IMR-90 (cell line): ENCODE data around the gene TANK. TPM values are rescaled to one million over a fixed set of nuclear protein-coding genes. Genes with fewer than 3 reads are reported as not detected.

Experiments used
- ATAC-seq: fragments of 200-7000 bp; cut with Tn5 transposase; 2 replicates; pipeline ENCODE4 v1.9.1; 2020; ENCODE audit warnings: low read depth, mild to moderate bottlenecking, moderate library complexity
- BruUV-seq: library from RNA; stranded (reverse); fragments of 400-500 nt; replicated peaks from 2 replicates; lab custom pipeline; 2021; lab: Mats Ljungman, UMichigan
- CTCF ChIA-PET: fragments of 300-600 bp; formaldehyde crosslinking; extraction: SDS; loops from one replicate; lab custom pipeline; 2021; ENCODE audit warnings: antibody characterized with exemption; lab: Yijun Ruan, JAX
- POLR2A ChIA-PET: fragments of 300-600 bp; sonication (Branson Sonifier 250); formaldehyde crosslinking; loops from one replicate; lab custom pipeline; 2022; ENCODE audit warnings: antibody characterized with exemption; ENCODE audit not compliant: unreplicated experiment; lab: Charles Lee
- DNase-seq: peaks from one replicate; pipeline ENCODE4 v3.0.0; 2013
- H2AFZ ChIP-seq: replicated peaks from 2 replicates; pipeline ENCODE3; 2013; ENCODE audit warnings: low read length, mild to moderate bottlenecking; ENCODE audit not compliant: poor library complexity
- H2AK5ac ChIP-seq: 2 replicates; pipeline ENCODE4 v1.6.1; 2013; ENCODE audit warnings: low read depth, low read length, inconsistent platforms
- H2AK9ac ChIP-seq: replicated peaks from 2 replicates; pipeline ENCODE3; 2013; ENCODE audit warnings: mild to moderate bottlenecking, low read depth, low read length, moderate library complexity; ENCODE audit not compliant: poor library complexity
- H2BK120ac ChIP-seq: 2 replicates; pipeline ENCODE4 v1.6.1; 2013; ENCODE audit warnings: low read depth, low read length, inconsistent platforms
- H2BK15ac ChIP-seq: 3 replicates; pipeline ENCODE4 v1.6.1; 2013; ENCODE audit warnings: low read depth, low read length, inconsistent platforms
- H2BK20ac ChIP-seq: 2 replicates; pipeline ENCODE4 v1.6.1; 2013; ENCODE audit warnings: low read depth, mild to moderate bottlenecking, inconsistent platforms, low read length, moderate library complexity
- H2BK5ac ChIP-seq: 2 replicates; pipeline ENCODE4 v1.6.1; 2013; ENCODE audit warnings: mild to moderate bottlenecking, low read depth, low read length, inconsistent platforms; ENCODE audit not compliant: poor library complexity, severe bottlenecking
- H3K14ac ChIP-seq: replicated peaks from 2 replicates; pipeline ENCODE4 v1.6.1; 2013; ENCODE audit warnings: low read depth, low read length, inconsistent platforms
- H3K18ac ChIP-seq: 2 replicates; pipeline ENCODE4 v1.6.1; 2013; ENCODE audit warnings: low read depth, low read length, control low read depth
- H3K23ac ChIP-seq: 2 replicates; pipeline ENCODE4 v1.6.1; 2013; ENCODE audit warnings: low read depth, low read length, inconsistent platforms
- H3K27ac ChIP-seq: 2 replicates; pipeline ENCODE4 v1.5.1; 2013; ENCODE audit warnings: mild to moderate bottlenecking, control low read depth, low read length; ENCODE audit not compliant: insufficient read depth
- H3K27me3 ChIP-seq: 2 replicates; pipeline ENCODE4 v1.6.1; 2013; ENCODE audit warnings: low read length; ENCODE audit not compliant: control insufficient read depth, insufficient read depth
- H3K36me3 ChIP-seq: 2 replicates; pipeline ENCODE4 v1.6.1; 2013; ENCODE audit warnings: low read length, mixed read lengths; ENCODE audit not compliant: control insufficient read depth, insufficient read depth
- H3K4ac ChIP-seq: 2 replicates; pipeline ENCODE4 v1.6.1; 2013; ENCODE audit warnings: low read depth, low read length, inconsistent platforms
- H3K4me1 ChIP-seq: 2 replicates; pipeline ENCODE4 v1.6.1; 2013; ENCODE audit warnings: low read length, mixed read lengths; ENCODE audit not compliant: control insufficient read depth, insufficient read depth
- H3K4me2 ChIP-seq: 2 replicates; pipeline ENCODE4 v1.6.1; 2013; ENCODE audit warnings: low read depth, mild to moderate bottlenecking, control low read depth, low read length, moderate library complexity
- H3K4me3 ChIP-seq: 2 replicates; pipeline ENCODE4 v1.5.1; 2013; ENCODE audit warnings: low read depth, mild to moderate bottlenecking, control low read depth, low read length, moderate library complexity; ENCODE audit not compliant: insufficient read depth
- H3K56ac ChIP-seq: 2 replicates; pipeline ENCODE4 v1.6.1; 2013; ENCODE audit warnings: low read length, inconsistent platforms; ENCODE audit not compliant: insufficient read depth; ENCODE audit errors: extremely low read depth
- H3K79me1 ChIP-seq, 2 experiments: 2 replicates each; pipeline ENCODE4 v1.6.1; 2013; ENCODE audit warnings: low read length in 2 of 2, inconsistent platforms in 1 of 2, low read depth in 1 of 2
- H3K9ac ChIP-seq: 2 replicates; pipeline ENCODE4 v1.6.1; 2013; ENCODE audit warnings: low read depth, low read length, control low read depth
- H3K9me1 ChIP-seq: 2 replicates; pipeline ENCODE4 v1.6.1; 2013; ENCODE audit warnings: low read length, inconsistent platforms; ENCODE audit not compliant: insufficient read depth
- H3K9me3 ChIP-seq: 2 replicates; pipeline ENCODE4 v1.6.1; 2013; ENCODE audit warnings: low read length; ENCODE audit not compliant: control insufficient read depth, insufficient read depth
- H4K20me1 ChIP-seq: 2 replicates; pipeline ENCODE4 v1.6.1; 2013; ENCODE audit warnings: low read length, inconsistent platforms; ENCODE audit not compliant: insufficient read depth
- H4K5ac ChIP-seq: 2 replicates; pipeline ENCODE4 v1.6.1; 2013; ENCODE audit warnings: mild to moderate bottlenecking, low read depth, low read length, control low read depth
- H4K8ac ChIP-seq, 2 experiments: 2 replicates each; pipeline ENCODE4 v1.6.1; 2013; ENCODE audit warnings: low read depth in 2 of 2, low read length in 2 of 2, control low read depth in 1 of 2, inconsistent platforms in 1 of 2
- H4K91ac ChIP-seq: 2 replicates; pipeline ENCODE4 v1.6.1; 2013; ENCODE audit warnings: low read depth, low read length, inconsistent platforms; ENCODE audit not compliant: insufficient read depth
- BHLHE40 ChIP-seq: fragments of 150-350 bp; IDR thresholded peaks from 2 replicates; pipeline ENCODE4 v1.6.1; 2016; ENCODE audit warnings: mild to moderate bottlenecking, low read depth, low read length
- CEBPB ChIP-seq: IDR thresholded peaks from 2 replicates; pipeline ENCODE4 v1.6.1; 2012; ENCODE audit warnings: low read depth, low read length, improper control_type of control experiment
- POLR2A ChIP-seq: IDR thresholded peaks from 2 replicates; pipeline ENCODE4 v1.6.1; 2012; ENCODE audit warnings: mild to moderate bottlenecking, low read depth, low read length
- WGBS, 2 experiments: methylation state at CpG; one replicate each; pipeline versions ENCODE4 v1.1.5 to v1.1.7; 2013; ENCODE audit warnings: missing lambda C conversion rate in 2 of 2; ENCODE audit not compliant: insufficient read length in 1 of 2; ENCODE audit errors: extremely low coverage in 2 of 2; 5-methylcytosine and 5-hydroxymethylcytosine counted together
- dilution Hi-C: fragments of 300-500 bp; cut with HindIII; formaldehyde crosslinking; loops from one replicate; pipeline ENCODE4 v1.14.3; 2018; ENCODE audit warnings: low sequenced_read_pairs; ENCODE audit not compliant: unreplicated experiment
- in situ Hi-C: fragments of 300-500 bp; cut with MboI; formaldehyde crosslinking; loops from 3 replicates; pipeline ENCODE4 v1.14.3; 2019; ENCODE audit warnings: low sequenced_read_pairs, inconsistent platforms, mixed read lengths
- intact Hi-C: fragments of 100-400 bp; cut with micrococcal nuclease; formaldehyde crosslinking; loops from 2 replicates; pipeline ENCODE4 v1.10.0; 2022
- polyA plus RNA-seq, 3 experiments: library from polyadenylated mRNA; depleted of rRNA; stranded (reverse); fragments of >200 nt; gene quantifications; 2 replicates each; pipeline ENCODE4 v1.2.3, GENCODE V29; 2012; ENCODE audit warnings: low replicate concordance in 1 of 3
- total RNA-seq: library from RNA; depleted of rRNA; stranded (reverse); fragments of >200 nt; gene quantifications from 2 replicates; pipeline ENCODE4 v1.2.3, GENCODE V29; 2012
- TF ChIP-seq, protein P1 (sequence below): conservative IDR thresholded peaks from 2 replicates; pipeline ENCODE4 v1.5.1; 2012; ENCODE audit warnings: mild to moderate bottlenecking, low read depth, low read length, improper control_type of control experiment
- TF ChIP-seq, protein P2 (sequence below): fragments of 150-350 bp; IDR thresholded peaks from 2 replicates; pipeline ENCODE4 v1.6.1; 2016; ENCODE audit warnings: low read depth, mild to moderate bottlenecking, low read length, moderate library complexity, borderline replicate concordance
- TF ChIP-seq, protein P3 (sequence below): fragments of 150-350 bp; IDR thresholded peaks from 2 replicates; pipeline ENCODE4 v1.6.1; 2017; ENCODE audit warnings: mild to moderate bottlenecking, antibody characterized with exemption, low read length, low read depth

TANK gene
- total and polyA plus RNA-seq, 2 of the 4 experiments (the other 2 are of a cell fraction), result 25.4 to 41.9 TPM

DNA sequence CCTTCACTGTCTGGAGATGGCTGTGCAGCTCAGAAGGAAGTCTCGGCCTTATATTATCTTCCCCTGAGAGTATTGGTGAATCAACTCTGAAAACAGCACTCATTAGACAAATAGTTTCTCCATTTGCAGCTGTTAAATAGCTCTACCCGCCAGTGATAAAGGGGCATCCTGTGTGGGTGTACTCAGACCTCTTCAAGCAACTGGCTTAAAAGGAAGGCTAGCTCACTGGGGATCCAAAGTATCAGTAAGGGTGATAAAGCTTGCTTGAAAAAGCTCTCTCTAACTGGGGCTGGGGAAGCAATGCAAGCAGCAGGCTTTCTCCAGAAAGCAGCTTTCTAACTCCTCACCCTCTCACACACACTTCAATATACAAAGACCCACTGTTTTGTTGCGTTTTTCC, 83.1 kb downstream of the TANK start:
- no peak overlapping the region for H2BK5ac ChIP-seq
- WGBS, 2 experiments, result no CpG with 5 or more reads among the region's 3 CpGs
- H3K79me1 ChIP-seq, result no peaks in the 10 kb centered on the region
- H3K18ac ChIP-seq, result no peak overlapping the region
- no peak overlapping the region for H2AK5ac ChIP-seq
- peaks cover 21% of the 10 kb centered on the region for H3K27me3 ChIP-seq
- DNase-seq, result no peak
- H4K8ac ChIP-seq, result no peak overlapping the region
- no peaks in the 10 kb centered on the region for H3K9me3 ChIP-seq
- H3K4me3 ChIP-seq, result no peak overlapping the region
- H3K23ac ChIP-seq, result no peak overlapping the region
- H2BK120ac ChIP-seq, result no peak overlapping the region
- in situ Hi-C loops, result no loop called here
- no peak overlapping the region for H2AK9ac ChIP-seq
- no peak overlapping the region for H3K27ac ChIP-seq
- TF ChIP-seq, protein P1, sequence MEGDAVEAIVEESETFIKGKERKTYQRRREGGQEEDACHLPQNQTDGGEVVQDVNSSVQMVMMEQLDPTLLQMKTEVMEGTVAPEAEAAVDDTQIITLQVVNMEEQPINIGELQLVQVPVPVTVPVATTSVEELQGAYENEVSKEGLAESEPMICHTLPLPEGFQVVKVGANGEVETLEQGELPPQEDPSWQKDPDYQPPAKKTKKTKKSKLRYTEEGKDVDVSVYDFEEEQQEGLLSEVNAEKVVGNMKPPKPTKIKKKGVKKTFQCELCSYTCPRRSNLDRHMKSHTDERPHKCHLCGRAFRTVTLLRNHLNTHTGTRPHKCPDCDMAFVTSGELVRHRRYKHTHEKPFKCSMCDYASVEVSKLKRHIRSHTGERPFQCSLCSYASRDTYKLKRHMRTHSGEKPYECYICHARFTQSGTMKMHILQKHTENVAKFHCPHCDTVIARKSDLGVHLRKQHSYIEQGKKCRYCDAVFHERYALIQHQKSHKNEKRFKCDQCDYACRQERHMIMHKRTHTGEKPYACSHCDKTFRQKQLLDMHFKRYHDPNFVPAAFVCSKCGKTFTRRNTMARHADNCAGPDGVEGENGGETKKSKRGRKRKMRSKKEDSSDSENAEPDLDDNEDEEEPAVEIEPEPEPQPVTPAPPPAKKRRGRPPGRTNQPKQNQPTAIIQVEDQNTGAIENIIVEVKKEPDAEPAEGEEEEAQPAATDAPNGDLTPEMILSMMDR, result no peak
- TF ChIP-seq POLR2A, result no peak
- no peak for TF ChIP-seq BHLHE40
- TF ChIP-seq, protein P2, sequence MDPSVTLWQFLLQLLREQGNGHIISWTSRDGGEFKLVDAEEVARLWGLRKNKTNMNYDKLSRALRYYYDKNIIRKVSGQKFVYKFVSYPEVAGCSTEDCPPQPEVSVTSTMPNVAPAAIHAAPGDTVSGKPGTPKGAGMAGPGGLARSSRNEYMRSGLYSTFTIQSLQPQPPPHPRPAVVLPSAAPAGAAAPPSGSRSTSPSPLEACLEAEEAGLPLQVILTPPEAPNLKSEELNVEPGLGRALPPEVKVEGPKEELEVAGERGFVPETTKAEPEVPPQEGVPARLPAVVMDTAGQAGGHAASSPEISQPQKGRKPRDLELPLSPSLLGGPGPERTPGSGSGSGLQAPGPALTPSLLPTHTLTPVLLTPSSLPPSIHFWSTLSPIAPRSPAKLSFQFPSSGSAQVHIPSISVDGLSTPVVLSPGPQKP, result no peak
- TF ChIP-seq, protein P3, sequence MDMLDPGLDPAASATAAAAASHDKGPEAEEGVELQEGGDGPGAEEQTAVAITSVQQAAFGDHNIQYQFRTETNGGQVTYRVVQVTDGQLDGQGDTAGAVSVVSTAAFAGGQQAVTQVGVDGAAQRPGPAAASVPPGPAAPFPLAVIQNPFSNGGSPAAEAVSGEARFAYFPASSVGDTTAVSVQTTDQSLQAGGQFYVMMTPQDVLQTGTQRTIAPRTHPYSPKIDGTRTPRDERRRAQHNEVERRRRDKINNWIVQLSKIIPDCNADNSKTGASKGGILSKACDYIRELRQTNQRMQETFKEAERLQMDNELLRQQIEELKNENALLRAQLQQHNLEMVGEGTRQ, result no peak
- TF ChIP-seq CEBPB, result no peak
- POLR2A ChIA-PET, result no interaction called here
- no peak overlapping the region for H3K14ac ChIP-seq
- no peak for ATAC-seq
- no peak overlapping the region for H4K5ac ChIP-seq
- CTCF ChIA-PET, result interaction anchor here (1.2 kb wide), 1 partner anchor 8 kb away, joined by 3 read pairs; no protein-coding TSS in a partner anchor
- H3K56ac ChIP-seq, result no peak overlapping the region
- H2BK15ac ChIP-seq, result no peak overlapping the region
- no peak overlapping the region for H3K9ac ChIP-seq
- H2AFZ ChIP-seq, result no peak overlapping the region
- no peak overlapping the region for H3K4ac ChIP-seq
- no peaks in the 10 kb centered on the region for H3K4me1 ChIP-seq
- no peaks in the 10 kb centered on the region for H3K36me3 ChIP-seq
- no peak overlapping the region for H2BK20ac ChIP-seq
- BruUV-seq, result no TSS peak
- H3K4me2 ChIP-seq, result no peak overlapping the region
- no peaks in the 10 kb centered on the region for H4K20me1 ChIP-seq
- intact Hi-C loops, result no loop called here
- no peak overlapping the region for H4K91ac ChIP-seq
- dilution Hi-C loops, result no loop called here
- H3K9me1 ChIP-seq, result no peaks in the 10 kb centered on the region
